Smooth muscle cell (in vitro differentiated cells): Measurements from ENCODE around the gene ZNF334. TPM values are rescaled to one million over a fixed set of nuclear protein-coding genes. Genes with fewer than 3 reads are reported as not detected.

Experiments
- DNase-seq: peaks from one replicate; lab custom pipeline; 2025; ENCODE audit not compliant: unreplicated experiment; lab: John Stamatoyannopoulos, UW
- H2AFZ ChIP-seq: fragments of 200-600 bp; sonication (generic); 2 replicates; pipeline ENCODE4 v1.6.0; 2016; ENCODE audit warnings: antibody characterized with exemption, low read depth, mild to moderate bottlenecking
- H3F3A ChIP-seq: fragments of 200-600 bp; sonication (generic); 2 replicates; pipeline ENCODE4 v1.6.0; 2017; ENCODE audit warnings: antibody characterized with exemption, low read depth
- H3K27ac ChIP-seq: fragments of 200-600 bp; sonication (generic); 2 replicates; pipeline ENCODE4 v1.5.1; 2016; ENCODE audit warnings: low read depth, mild to moderate bottlenecking
- H3K27me3 ChIP-seq: fragments of 200-600 bp; sonication (generic); 2 replicates; pipeline ENCODE4 v1.6.1; 2016; ENCODE audit warnings: low read depth, mild to moderate bottlenecking
- H3K36me3 ChIP-seq: fragments of 200-600 bp; sonication (generic); 2 replicates; pipeline ENCODE4 v1.5.1; 2016; ENCODE audit warnings: low read depth
- H3K4me1 ChIP-seq: fragments of 200-600 bp; sonication (generic); 2 replicates; pipeline ENCODE4 v1.5.1; 2016; ENCODE audit warnings: low read depth
- H3K4me2 ChIP-seq: fragments of 200-600 bp; sonication (generic); 2 replicates; pipeline ENCODE4 v1.6.0; 2016; ENCODE audit warnings: mild to moderate bottlenecking
- H3K4me3 ChIP-seq: fragments of 200-600 bp; sonication (generic); 2 replicates; pipeline ENCODE4 v1.5.1; 2016; ENCODE audit warnings: mild to moderate bottlenecking
- H3K79me2 ChIP-seq: fragments of 200-600 bp; sonication (generic); 2 replicates; pipeline ENCODE4 v1.6.0; 2016; ENCODE audit warnings: low read depth, mild to moderate bottlenecking
- H3K9ac ChIP-seq: fragments of 200-600 bp; sonication (generic); 2 replicates; pipeline ENCODE4 v1.6.0; 2016; ENCODE audit warnings: low read depth
- H3K9me3 ChIP-seq: fragments of 200-600 bp; sonication (generic); replicated peaks from 2 replicates; pipeline ENCODE4 v1.5.1; 2016; ENCODE audit warnings: low read depth
- H4K20me1 ChIP-seq: fragments of 200-600 bp; sonication (generic); 2 replicates; pipeline ENCODE4 v1.6.0; 2016; ENCODE audit warnings: low read depth
- CTCF ChIP-seq: fragments of 200-600 bp; sonication (generic); IDR thresholded peaks from 2 replicates; pipeline ENCODE4 v1.5.1; 2017; ENCODE audit warnings: borderline replicate concordance, mild to moderate bottlenecking, antibody characterized with exemption; ENCODE audit not compliant: insufficient read depth, poor library complexity, severe bottlenecking
- WGBS: methylation state at CpG from one replicate; pipeline ENCODE4 v1.1.7; 2016; ENCODE audit warnings: low lambda C conversion rate; 5-methylcytosine and 5-hydroxymethylcytosine counted together
- polyA plus RNA-seq: library from polyadenylated mRNA; unstranded; fragments of >200 nt; fragmentation: Nextera tagmentation; extraction: Ambion mirVana; gene quantifications from 2 replicates; pipeline ENCODE4 v1.2.1, GENCODE V29; 2016
- total RNA-seq: library from RNA; depleted of rRNA; stranded (reverse); fragments of >200 nt; gene quantifications from 2 replicates; pipeline ENCODE4 v1.2.3, GENCODE V29; 2014

ZNF334 gene
- total RNA-seq = 8.4 and 10.3 TPM in 2 replicates
- polyA plus RNA-seq = 3.7 and 7.4 TPM in 2 replicates

GRCh38 chr20:46512943-46513844, at the start of gene ZNF334:
Gene ZNF334 (minus strand): TSS chr20:46513559. CDS start chr20:46512102, 1,457 bp downstream.
- H3K9ac ChIP-seq = peak within 1 kb of the TSS; percentile 52
- H3F3A ChIP-seq = no peaks in the 10 kb centered on the region
- H2AFZ ChIP-seq = peak within 1 kb of the TSS; percentile 98
- peaks cover 8% of the 10 kb centered on the region for H3K4me1 ChIP-seq
- H3K27ac ChIP-seq = no peak within 1 kb of the TSS
- H3K27me3 ChIP-seq = peaks cover 22% of the 10 kb centered on the region
- DNase-seq = peak; percentile 5
- peak within 1 kb of the TSS; percentile 91 for H3K4me3 ChIP-seq
- no peaks in the 10 kb centered on the region for H3K36me3 ChIP-seq
- peak within 1 kb of the TSS; percentile 99 for H3K4me2 ChIP-seq
- no peaks in the 10 kb centered on the region for H3K9me3 ChIP-seq
- no peaks in the 10 kb centered on the region for H4K20me1 ChIP-seq
- TF ChIP-seq CTCF = no peak
- H3K79me2 ChIP-seq = no peaks in the 10 kb centered on the region
- WGBS = 4% methylated on average over 46 of the region's 49 CpGs

- Histone ChIP-seq H3K4me1 (peaks cover 21% of the 10 kb centered on the region), H3K27ac (no peak overlapping the region), H3K4me2 (peak overlapping the region; percentile 89), H4K20me1 (no peaks in the 10 kb centered on the region), H3F3A (no peaks in the 10 kb centered on the region), H3K4me3 (peak overlapping the region; percentile 47), H3K79me2 (no peaks in the 10 kb centered on the region), H3K9me3 (no peaks in the 10 kb centered on the region), H2AFZ (peak overlapping the region; percentile 96), H3K27me3 (no peaks in the 10 kb centered on the region), H3K36me3 (no peaks in the 10 kb centered on the region), H3K9ac (no peak overlapping the region)
- 27% methylated on average over 19 of the region's 19 CpGs for WGBS
- DNase-seq = peak; percentile 21
- peak; percentile 84 for TF ChIP-seq CTCF
These were observed 49.2 kb upstream of the ZNF334 start for GRCh38 chr20:46562373-46563169.

- peak overlapping the region; percentile 47 for H3K4me3 ChIP-seq
- WGBS = 74% methylated on average over 5 of the region's 5 CpGs
These were observed 48.6 kb upstream of the ZNF334 start for GRCh38 chr20:46562009-46562372.

More at GRCh38 chr20:46562009-46562372, 48.6 kb upstream of the ZNF334 start:
- peak overlapping the region; percentile 89 for H3K4me2 ChIP-seq
- no peak overlapping the region for H3K9ac ChIP-seq
- H3K27ac ChIP-seq = no peak overlapping the region
- no peaks in the 10 kb centered on the region for H3K36me3 ChIP-seq
- H3K27me3 ChIP-seq = no peaks in the 10 kb centered on the region
- no peaks in the 10 kb centered on the region for H3K9me3 ChIP-seq
- H2AFZ ChIP-seq = peak overlapping the region; percentile 96
- TF ChIP-seq CTCF = no peak
- no peak for DNase-seq
- H4K20me1 ChIP-seq = no peaks in the 10 kb centered on the region
- H3K4me1 ChIP-seq = peaks cover 21% of the 10 kb centered on the region
- no peaks in the 10 kb centered on the region for H3K79me2 ChIP-seq
- no peaks in the 10 kb centered on the region for H3F3A ChIP-seq
